Measurements from ENCODE around the gene BEX3.
"Not testable (repeated sequence)": the region's sequence is repeated elsewhere in the genome, so short reads cannot be mapped to it uniquely, and the experiment has no call there.

Gene BEX3

DNA sequence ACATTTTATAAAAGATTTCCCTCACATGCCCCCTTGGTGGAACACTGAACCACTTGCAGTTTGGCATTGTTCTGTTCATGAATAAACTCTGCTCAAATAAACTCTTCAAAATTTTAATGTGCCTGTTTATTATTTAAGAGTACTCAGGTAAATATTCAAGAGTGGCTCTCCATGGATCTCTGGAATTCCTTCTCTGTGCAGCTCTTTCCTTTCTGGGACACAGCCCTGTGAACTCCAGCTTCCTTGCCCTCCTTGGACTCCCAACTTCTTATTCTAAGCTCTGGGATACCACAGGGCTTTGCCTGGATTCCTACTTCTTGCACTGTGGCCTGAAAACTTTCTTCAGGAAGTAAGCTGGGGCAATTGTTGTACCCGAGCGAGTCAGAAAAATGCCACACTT lies 8.3 kb downstream of the BEX3 start:
- no peak for DNase-seq

DNA sequence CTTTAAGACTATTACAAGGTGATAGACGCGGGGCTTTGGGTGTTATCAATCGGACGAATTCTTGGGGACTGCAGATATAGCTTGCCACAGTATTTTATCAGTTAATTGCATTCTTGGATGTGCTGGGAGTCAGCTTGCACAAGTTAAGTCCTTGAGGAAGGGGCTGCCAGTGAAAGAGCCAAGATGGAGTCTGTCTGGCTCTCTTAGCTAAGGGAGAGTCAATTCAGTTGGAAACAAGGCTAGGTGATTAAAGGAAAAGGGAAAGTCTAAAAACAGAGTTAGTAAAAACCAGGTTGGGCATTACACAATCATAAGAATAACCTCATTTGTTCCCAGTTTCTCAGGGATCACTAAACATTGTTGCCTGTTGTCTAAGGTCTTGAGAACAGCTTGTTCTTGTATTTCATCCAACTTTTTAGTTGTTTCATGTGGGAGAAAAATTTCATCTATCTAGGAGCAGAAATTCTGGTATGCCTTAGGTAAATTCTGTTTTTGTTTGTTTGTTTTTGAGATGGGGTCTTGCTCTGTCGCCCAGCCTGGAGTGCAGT lies 9.0 kb downstream of the BEX3 start:
- not testable (repeated sequence) for DNase-seq

DNA sequence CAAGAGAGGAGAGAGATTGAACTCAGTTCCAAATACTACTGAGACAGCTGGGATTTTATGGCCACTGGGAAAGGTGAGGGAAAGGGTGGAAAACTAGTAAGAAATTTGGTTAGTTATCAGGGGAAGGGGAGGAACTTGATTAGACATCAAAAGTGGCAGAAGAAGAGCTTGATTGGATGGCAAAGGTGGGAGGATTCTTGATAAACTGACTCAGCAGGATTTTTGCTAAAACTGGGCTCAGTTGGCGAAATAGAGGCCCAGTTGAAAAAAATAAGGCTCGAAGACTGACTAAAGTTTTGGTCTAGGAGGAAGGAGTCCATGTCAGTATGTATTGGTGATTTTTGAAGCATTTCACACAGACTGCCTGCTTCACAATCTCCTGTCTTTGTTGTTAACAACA lies 10.0 kb downstream of the BEX3 start:
- DNase-seq: no peak

DNA sequence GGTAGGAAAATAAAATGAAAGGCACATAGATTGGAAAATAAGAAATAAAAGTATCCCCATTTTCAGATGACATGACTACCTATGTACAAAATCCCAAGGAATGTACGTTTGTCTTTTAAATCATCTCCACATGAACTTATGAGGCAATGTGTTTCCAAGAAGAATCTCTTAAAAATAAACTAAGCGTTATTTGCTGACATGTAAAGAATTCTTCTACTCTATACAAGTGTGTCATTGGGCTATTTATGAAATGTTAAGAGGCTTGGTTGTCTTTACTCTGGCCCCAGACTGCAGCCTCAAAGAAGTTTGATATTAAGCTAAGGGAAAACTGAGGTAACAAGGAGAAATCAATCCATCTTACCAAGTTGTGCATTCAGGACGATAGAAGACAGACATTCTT lies 17.1 kb downstream of the BEX3 start:
- no peak for DNase-seq

DNA sequence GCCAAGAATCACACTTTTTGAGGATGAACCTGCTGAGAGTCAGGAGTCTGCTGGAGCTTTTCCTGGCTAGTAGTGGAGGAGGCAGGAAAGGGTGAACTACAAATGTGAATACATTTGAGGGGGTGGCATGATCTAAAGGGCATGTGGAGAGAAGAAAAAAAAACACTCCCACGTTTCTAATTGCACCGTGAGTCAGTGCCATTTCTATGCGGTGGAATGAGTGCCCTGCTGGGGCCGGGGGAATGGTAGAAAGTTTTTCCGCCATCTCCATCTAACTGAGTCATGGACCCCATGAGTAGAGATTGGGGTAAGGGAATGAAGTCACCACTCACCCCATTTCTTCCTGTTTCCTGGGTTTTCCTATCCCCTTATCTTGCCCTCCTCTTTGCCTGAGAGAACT lies 19.8 kb downstream of the BEX3 start:
- DNase-seq: no peak

DNA sequence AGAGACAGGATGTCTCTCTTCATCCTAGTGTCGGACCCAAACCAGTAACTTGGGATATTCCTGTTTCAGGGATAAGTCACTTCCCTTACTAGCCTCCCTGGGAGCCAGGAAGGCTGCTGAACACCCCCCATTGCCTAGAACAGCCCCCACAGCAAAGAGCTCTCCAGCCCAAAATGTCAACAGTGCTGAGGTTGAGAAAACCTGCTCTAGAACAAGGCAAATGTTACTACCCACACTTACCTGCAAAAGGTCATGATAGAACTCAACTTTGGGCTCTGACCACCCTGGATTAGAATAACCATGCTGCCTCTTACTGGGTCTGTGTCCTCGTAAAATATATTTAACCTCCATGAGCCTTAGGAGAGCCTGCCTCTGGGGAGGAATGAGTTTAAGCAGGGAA lies 20.3 kb downstream of the BEX3 start:
- DNase-seq: no peak

DNA sequence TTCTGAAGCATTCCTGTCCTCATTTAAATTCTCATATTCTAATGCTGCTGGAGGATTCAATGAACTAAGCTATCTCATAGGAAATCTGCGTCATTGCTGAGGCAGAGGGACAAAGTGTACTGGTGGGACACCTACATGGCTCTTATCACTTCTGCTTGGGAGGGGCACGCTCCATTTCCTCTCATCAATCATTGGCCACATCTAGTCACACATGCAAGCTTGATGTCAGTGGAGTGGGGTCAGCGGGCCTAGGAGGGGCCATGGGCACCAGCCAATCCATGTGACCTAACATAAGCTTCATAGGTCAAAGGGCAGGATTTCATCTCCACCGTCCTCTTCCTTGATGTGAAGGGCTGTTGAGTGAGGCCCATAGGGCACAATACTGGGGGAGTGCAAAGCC lies 21.4 kb downstream of the BEX3 start:
- DNase-seq: no peak

DNA sequence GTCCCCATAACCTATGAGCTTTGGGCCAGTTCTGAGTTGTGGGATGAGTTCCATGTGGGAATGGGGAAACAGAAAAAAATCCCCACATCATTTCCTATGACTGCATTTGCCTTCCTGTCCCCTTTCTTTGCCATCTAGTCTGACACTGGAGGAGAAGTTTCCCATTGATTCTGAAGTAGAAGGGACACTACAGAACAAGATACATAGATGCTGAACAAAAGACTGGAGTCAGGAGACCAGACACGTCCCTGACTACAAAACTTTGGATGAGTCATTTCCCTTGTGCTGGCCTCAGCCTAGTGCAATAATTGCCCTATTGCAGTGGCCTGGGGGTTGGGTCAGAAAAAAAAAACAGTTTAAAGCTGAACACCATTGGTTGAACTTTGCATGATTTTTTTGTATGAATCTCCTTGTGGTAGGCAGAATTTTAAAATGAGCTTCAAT lies 22.1 kb downstream of the BEX3 start:
- no peak for DNase-seq

DNA sequence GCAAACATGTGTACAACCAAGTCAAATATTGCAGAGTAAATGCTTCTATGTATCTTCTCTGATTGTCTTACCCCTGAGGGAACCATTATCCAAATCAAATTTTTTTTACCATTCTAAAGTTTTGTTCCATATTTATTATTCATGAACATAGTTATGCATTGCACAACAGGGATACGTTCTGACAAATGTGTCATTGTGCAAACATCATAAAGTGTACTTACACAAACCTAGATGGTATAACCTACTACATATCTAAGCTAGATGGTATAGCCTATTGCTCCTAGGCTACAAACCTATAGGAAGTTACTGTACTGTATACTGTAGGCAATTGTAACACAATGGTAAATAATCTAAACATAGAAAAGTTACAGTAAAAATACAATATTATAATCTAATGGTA lies 23.4 kb downstream of the BEX3 start:
- no peak for DNase-seq

DNA sequence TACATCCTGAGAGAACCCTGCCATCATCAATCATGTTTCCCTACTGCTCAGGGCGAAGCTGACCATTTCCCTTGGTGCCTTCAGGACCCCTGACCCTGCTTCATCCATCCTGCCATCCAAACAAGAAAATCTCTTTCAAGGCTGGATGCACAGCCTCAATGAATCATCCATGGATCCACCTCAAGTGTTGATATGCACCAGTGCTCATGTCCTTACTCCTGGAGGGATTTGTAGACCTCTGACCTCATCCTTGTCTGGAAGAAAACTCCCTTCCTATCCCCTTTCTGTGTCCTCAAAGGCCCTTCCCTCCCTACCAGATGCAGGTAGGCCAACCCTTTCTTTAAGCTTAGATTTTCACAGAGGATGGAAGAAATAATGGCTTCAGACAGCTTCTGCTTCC lies 24.6 kb downstream of the BEX3 start:
- DNase-seq: no peak

DNA sequence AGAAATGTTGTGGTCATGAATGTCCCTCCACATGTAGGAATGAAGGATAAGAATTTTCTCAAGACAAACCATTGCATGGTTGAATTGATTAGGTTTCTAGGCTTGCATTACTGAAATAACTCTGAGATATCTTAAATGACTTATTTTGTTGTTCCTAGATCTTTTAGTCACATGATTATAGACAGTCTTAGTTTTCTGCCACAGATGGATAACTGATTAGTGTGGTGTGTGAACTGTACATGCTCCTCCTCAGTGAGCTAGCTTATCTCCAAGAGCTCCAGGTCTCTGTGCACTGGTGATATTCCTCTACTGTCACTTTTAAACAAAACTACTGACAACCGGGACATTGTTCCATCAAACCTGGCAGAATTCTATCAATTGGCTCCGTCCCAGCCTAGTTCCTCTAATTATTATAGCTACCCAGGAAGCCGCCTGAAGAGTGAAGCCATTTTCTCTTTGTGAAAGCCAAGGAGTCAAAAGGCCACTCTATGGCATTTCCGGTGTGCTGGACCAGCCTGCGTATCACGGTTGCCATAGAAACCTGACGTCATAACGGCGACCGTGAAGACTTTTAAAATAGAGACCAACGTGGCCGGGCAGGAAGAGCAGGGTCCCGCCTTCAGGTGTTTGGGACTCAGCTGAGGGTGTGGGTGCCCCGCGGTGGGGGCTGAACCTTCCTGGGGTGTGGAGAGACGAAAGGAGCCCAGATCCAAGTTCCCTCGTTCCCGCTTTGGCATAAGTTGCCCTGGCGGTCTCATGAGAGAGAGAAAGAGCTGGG lies 28.1 kb downstream of the BEX3 start:
- no peak for DNase-seq

DNA sequence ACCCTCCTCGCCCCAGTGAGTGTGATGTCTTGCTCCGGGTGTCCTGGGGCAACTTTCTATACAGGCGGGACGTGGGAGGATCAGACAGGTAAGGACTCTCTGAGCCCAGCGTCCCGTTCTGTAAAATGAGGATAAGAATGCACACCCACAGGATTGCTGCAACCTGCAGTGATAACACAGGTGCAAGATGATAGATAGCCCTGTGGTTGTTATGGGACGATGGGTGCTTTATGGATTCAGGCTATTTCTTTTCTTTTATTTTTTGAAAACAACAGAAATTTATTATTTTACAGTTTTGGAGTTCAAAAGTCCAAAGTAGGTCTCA lies 28.6 kb downstream of the BEX3 start:
- DNase-seq: no peak

DNA sequence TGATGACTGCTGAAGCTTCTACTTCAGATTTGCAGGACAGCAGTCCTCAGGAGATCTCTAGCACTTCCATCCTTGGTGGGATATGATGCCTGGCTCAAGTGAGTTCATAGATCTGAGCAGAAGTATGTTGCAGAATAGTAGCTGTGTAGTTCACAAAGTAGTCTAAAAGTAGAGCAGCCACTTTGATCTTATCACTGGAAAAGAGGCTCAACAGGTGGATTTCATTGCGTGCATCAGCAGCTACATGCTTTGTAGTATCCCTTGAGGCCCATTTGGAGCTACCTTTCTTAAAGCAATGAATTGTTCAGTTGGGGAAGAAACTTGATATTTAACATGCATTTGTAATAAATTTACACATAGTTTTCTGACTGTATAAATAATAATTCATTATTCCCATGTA lies 29.9 kb downstream of the BEX3 start:
- no peak for DNase-seq

DNA sequence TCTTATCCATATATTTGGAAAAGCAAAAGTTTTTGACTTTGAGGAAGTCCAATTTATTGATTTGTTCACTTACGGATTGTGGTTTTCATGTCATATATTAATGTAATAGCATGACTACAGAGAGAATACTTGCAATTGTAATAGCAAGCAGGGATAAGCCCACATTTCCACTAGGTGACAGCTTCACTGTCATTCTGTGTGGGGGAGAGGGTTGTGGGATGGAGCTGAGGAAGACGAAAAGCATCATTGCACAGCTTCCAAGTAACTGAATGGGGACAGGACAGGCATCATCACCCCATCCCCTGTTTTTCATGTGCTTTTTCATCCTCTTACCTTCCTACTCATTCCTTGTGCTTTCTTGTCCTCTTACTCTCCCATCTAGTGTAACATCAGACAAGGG lies 31.4 kb downstream of the BEX3 start:
- no peak for DNase-seq

DNA sequence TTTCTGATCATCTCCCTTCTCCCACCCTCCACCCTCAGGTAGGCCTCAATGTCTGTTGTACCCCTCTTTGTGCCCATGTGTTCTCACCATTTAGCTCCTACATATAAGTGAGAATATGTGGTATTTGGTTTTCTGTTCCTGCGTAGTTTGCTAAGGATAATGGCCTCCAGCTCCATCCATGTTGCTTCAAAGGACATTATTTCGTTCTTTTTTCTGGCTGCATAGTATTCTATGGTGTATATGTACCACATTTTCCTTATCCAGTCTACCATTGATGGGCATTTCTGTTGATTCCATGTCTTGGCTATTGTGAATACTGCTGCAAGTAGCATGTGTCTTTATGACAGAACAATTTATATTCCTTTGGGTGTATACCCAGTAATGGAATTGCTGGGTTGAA lies 35.4 kb downstream of the BEX3 start:
- DNase-seq: not testable (repeated sequence)

DNA sequence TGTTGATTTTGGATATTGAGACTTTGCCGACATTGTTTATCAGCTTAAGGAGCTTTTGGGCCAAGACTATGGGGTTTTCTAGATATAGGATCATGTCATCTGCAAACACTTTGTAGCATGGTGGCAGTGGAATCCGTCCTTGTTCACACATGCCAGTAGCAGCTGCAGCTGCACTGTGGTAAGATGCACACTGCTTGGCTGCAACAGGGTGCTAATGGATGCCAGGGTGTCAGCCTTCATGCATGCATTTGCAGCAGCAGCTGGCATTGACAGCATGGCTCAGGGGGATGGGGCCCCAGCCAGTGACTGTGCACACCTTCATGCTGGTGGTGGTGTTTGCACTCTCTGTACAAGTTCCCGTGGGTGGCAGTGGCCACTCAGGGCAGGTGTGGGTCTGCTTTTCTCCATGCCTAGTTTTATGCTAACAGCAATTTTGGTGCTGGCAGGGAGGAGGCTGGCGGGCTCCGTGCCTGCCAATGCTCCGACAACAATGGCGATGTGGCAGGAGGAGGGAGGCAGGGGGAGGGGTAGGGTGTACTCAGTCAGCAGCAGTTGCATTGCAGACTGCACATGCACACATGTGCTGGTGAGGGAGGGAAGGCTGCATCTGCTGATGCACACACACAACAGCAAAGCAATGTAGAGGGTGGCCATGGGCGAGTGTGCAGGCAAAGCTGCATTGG lies 37.5 kb downstream of the BEX3 start:
- no peak for DNase-seq

DNA sequence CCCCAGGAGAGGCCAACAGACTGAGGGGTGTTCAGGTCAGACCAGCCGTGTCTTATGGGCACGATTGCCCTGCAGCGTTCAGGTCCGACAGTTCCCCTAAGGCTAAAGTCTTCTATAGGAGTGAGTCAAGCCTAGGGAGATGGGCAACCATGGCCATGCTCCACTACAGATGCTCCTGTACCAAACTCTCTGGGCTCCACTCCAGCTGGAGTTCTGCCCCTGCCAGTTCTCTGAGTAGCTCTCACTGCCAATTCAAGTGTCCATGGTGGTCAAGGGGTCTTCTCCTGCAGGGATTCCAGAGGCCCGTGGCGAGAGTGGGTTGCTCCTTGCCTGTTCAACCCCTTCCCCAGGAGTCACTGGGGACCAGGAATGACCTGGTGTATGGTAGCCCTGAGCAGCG lies 38.2 kb downstream of the BEX3 start:
- DNase-seq: no peak

DNA sequence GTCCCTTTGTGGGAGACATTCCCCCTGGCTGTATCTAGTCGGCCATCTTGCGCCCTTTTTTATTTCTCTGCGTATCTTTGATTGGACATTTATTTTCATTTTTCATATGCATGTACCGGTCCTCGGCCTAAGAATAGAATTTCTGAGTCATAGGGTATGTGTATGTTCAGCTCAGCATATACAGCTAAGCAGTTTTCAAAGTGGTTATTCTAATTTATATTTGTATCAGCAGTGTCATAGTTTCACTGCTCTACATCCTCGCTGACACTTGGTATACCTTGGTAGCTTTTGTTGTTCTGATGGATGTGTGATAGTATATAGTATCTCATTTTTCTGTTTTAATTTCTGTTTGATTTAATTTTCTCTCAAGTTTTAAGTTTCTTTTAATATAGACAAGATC lies 38.7 kb downstream of the BEX3 start:
- DNase-seq: no peak

DNA sequence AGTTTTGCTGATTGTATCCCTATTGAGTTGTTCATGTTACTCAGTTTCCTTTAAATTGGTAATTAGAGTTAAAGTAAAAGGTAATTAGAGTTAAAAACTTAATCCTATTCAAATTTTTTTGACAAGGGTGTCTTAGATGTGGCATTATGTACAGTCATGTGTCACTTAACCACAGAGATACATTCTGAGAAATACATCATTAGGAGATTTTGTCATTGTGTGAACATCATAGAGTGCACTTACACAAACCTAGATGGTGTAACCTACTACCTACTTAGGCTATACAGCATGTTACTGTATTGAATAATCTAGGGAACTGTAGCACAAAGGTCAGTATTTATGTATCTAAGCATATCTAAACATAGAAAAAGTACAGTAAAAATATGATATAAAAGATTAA lies 39.2 kb downstream of the BEX3 start:
- no peak for DNase-seq

DNA sequence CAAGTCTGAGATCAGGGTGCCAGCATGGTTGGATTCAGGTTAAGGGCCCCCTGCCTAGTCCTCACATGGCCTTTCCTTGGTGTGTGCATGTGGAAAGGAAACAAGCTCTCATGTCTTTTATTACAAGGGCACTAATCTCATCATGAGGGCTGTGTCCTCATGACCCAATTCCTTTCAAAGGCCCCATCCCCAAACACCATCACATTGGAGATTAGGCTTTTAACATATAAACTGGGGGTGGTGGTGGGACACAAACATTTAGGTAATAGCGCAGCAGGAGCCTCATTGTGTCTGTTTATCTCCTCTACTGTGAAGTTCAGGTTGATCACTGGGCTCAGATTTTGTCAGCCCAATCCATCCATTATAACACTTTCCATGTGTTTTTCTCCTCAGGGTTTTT lies 41.0 kb downstream of the BEX3 start:
- no peak for DNase-seq

DNA sequence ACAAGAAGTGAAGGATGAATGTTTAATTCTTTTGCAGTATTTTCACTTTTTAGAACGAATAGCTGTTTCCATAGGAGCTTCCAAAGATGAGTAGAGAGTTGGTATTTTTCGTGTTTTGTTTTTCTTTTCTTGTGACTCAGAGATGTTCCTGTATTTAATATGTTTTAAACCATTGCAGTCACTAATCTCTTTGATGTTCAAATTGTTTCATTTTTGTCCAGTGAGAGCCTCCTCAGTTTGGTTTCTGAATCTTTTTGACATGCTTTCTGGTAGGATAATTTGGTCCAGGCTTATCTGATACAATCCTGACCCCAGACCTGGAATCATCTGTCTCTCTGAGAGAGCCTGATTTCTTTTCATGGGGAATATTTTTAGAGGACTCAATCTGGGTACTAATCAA lies 41.6 kb downstream of the BEX3 start:
- no peak for DNase-seq

DNA sequence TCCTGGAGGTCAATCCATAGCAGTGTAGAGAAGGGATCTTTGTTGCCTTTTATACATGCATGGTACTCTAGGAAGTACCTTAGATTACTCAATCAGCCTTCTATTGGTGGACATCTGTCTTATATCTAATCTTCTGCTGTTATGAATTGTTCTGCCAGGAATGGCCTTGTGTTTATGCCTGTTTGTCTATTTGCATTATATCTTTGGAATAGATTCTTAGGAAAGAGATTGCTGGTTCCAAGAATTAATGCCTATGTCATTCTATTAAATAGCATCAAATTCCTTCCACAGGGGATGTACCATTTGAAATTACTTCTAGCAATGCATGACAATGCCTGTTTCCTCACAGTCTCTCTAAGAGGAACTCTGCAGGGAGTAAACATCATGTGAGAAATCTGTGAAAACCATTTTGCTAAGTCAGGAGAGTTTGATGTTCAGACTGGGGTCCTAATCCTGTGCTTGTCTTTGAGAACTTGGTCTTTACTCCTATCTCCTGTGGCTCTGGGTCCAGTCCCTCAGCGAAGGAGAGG lies 42.5 kb downstream of the BEX3 start:
- DNase-seq: no peak

DNA sequence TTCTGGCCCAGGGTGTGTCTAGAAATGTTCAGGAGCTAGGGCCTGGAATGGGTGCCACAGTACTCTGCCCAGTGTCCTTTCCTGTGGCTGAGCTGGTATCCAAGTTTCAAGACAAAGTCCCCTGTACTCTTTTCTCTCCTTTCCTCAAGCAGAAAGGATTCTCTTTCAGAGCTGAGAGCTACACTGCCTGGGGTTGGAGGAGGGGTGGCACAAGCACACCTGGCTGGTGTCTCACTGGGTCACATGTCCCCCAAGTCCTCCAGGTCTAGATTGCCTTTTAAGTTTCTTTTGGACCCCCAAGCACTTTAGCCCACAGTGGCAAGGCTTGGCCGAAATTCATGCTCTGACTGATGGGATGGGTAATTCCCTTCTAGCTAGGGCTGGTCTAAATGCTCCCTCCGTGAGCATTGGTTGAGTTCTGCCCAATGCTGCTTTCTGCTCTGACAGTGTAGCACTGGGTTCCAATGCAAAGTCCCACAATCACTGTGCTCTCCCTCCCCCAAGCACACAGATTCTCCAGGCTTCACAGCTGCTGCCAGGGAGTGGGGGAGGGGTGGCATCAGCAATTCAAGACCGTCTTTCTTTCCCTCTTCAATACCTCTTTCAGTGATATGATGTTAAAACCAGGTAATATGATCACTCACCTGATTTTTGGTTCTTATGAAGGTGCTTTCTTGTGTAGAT lies 47.8 kb downstream of the BEX3 start:
- DNase-seq: no peak
